ENCODE data around the gene MKS1. TPM values are rescaled to one million over a fixed set of nuclear protein-coding genes. Genes with fewer than 3 reads are reported as not detected.

MKS1 gene
- total RNA-seq, 1 donor from 2014 or later, result 10.4 TPM

DNA sequence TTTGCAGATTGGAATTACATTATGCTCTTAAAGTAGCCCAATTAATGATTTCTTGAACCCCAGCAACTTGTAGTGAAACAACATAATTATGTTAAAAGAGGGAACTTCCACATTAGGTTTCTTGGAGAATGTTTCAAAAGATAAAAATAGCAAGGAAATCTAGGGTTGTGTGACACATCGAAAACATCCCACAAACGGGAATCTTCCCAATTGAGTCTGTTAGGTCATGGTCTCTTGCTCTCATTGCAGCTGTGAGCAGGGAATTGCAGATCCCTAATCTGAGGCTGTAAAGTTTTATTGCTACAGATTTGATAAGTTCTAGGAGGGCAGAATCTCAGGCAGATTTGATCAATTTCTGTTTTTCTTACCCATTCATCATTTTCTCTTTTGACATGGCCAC lies 12.6 kb upstream of the MKS1 start:
- Histone ChIP-seq H3K9me3 (ENCODE audit: control insufficient read depth in 3 of 3, low read length in 3 of 3) (no peaks in the 10 kb centered on the region), H3K27me3 (ENCODE audit: control insufficient read depth in 3 of 3, insufficient read depth in 3 of 3, low read length in 3 of 3) (peaks cover 13 to 18% (median 17%) of the 10 kb centered on the region in 3 donors), H3K27ac (ENCODE audit: low read depth, low read length) (no peak overlapping the region), H3K4me1 (ENCODE audit: control insufficient read depth in 3 of 3, insufficient read depth in 3 of 3, low read length in 3 of 3) (peaks cover 0 to 5% (median 0%) of the 10 kb centered on the region in 3 donors), H3K9ac (ENCODE audit: low read depth in 1 of 3, low read length in 3 of 3) (no peak overlapping the region), H3K36me3 (ENCODE audit: control insufficient read depth in 3 of 3, insufficient read depth in 3 of 3, low read length in 3 of 3) (no peaks in the 10 kb centered on the region), H3K4me3 (ENCODE audit: low read length in 3 of 3) (no peak overlapping the region)

DNA sequence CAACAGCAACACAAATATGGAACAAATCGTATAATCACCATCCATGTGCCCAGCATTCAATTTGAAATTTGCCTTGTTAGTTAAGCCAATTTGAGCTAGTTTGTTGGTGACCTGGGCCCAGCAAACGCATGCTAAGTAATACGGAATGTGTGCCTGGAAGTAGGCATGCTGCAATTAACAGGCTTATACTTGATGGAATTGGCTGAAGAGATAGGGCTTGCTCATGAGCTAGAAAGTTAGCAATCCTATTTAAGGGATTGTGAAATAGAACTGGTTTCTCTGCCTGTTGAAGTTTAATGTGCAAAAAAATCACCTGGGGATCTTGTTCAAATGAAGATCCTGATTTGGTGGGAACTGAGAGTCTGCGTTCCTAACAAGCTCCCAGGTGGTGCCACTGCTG lies 10.8 kb upstream of the MKS1 start:
- Histone ChIP-seq H3K27me3 (ENCODE audit: control insufficient read depth in 3 of 3, insufficient read depth in 3 of 3, low read length in 3 of 3) (peaks cover 5 to 18% (median 13%) of the 10 kb centered on the region in 3 donors), H3K9ac (ENCODE audit: low read depth in 1 of 3, low read length in 3 of 3) (no peak overlapping the region), H3K9me3 (ENCODE audit: control insufficient read depth in 3 of 3, low read length in 3 of 3) (no peaks in the 10 kb centered on the region), H3K4me3 (ENCODE audit: low read length in 3 of 3) (no peak overlapping the region), H3K4me1 (ENCODE audit: control insufficient read depth in 3 of 3, insufficient read depth in 3 of 3, low read length in 3 of 3) (peaks cover 0 to 5% (median 0%) of the 10 kb centered on the region in 3 donors), H3K27ac (ENCODE audit: low read depth, low read length) (no peak overlapping the region), H3K36me3 (ENCODE audit: control insufficient read depth in 3 of 3, insufficient read depth in 3 of 3, low read length in 3 of 3) (no peaks in the 10 kb centered on the region)

DNA sequence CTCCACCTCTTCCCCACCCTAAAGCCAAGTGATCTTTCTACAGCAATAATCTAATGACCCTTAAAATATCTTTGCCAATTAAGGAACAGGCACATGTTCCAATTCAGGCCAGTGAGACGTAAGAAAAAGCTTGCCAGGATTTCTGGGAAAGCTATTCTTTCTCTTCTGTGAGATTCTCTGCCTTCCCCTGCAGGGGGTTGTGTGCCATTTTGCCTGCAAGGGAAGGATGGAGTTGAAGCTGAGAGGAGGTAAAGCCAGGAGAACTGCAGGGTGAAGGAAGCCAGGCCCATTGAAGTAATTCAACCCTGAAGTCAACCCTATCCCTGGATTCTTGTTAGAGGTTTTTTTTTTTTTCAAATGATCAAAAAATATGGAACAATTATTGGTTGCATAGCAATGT lies 10.3 kb upstream of the MKS1 start:
- Histone ChIP-seq H3K4me3 (ENCODE audit: low read length in 3 of 3) (no peak overlapping the region), H3K9ac (ENCODE audit: low read depth in 1 of 3, low read length in 3 of 3) (no peak overlapping the region), H3K9me3 (ENCODE audit: control insufficient read depth in 3 of 3, low read length in 3 of 3) (no peaks in the 10 kb centered on the region), H3K27me3 (ENCODE audit: control insufficient read depth in 3 of 3, insufficient read depth in 3 of 3, low read length in 3 of 3) (peaks cover 5 to 18% (median 13%) of the 10 kb centered on the region in 3 donors), H3K36me3 (ENCODE audit: control insufficient read depth in 3 of 3, insufficient read depth in 3 of 3, low read length in 3 of 3) (no peaks in the 10 kb centered on the region), H3K27ac (ENCODE audit: low read depth, low read length) (no peak overlapping the region), H3K4me1 (ENCODE audit: control insufficient read depth in 3 of 3, insufficient read depth in 3 of 3, low read length in 3 of 3) (peaks cover 0 to 5% (median 0%) of the 10 kb centered on the region in 3 donors)

- peaks cover 5 to 18% (median 13%) of the 10 kb centered on the region in 3 donors for H3K27me3 ChIP-seq (ENCODE audit: control insufficient read depth in 3 of 3, insufficient read depth in 3 of 3, low read length in 3 of 3)
- H3K9ac ChIP-seq (ENCODE audit: low read depth in 1 of 3, low read length in 3 of 3), result no peak overlapping the region
- no peaks in the 10 kb centered on the region for H3K9me3 ChIP-seq (ENCODE audit: control insufficient read depth in 3 of 3, low read length in 3 of 3)
- no peak overlapping the region for H3K4me3 ChIP-seq (ENCODE audit: low read length in 3 of 3)
- no peak overlapping the region for H3K27ac ChIP-seq (ENCODE audit: low read depth, low read length)
- peaks cover 0 to 5% (median 0%) of the 10 kb centered on the region in 3 donors for H3K4me1 ChIP-seq (ENCODE audit: control insufficient read depth in 3 of 3, insufficient read depth in 3 of 3, low read length in 3 of 3)
- no peaks in the 10 kb centered on the region for H3K36me3 ChIP-seq (ENCODE audit: control insufficient read depth in 3 of 3, insufficient read depth in 3 of 3, low read length in 3 of 3)
Measured at GRCh38 chr17:58228679-58229078, 9.6 kb upstream of the MKS1 start.

- Histone ChIP-seq H3K9me3 (ENCODE audit: control insufficient read depth in 3 of 3, low read length in 3 of 3) (no peaks in the 10 kb centered on the region), H3K4me3 (ENCODE audit: low read length in 3 of 3) (no peak overlapping the region), H3K4me1 (ENCODE audit: control insufficient read depth in 3 of 3, insufficient read depth in 3 of 3, low read length in 3 of 3) (peaks cover 0 to 5% (median 0%) of the 10 kb centered on the region in 3 donors), H3K27ac (ENCODE audit: low read depth, low read length) (no peak overlapping the region), H3K36me3 (ENCODE audit: control insufficient read depth in 3 of 3, insufficient read depth in 3 of 3, low read length in 3 of 3) (no peaks in the 10 kb centered on the region), H3K27me3 (ENCODE audit: control insufficient read depth in 3 of 3, insufficient read depth in 3 of 3, low read length in 3 of 3) (peaks cover 5 to 14% (median 10%) of the 10 kb centered on the region in 3 donors), H3K9ac (ENCODE audit: low read depth in 1 of 3, low read length in 3 of 3) (no peak overlapping the region)
Measured at GRCh38 chr17:58227733-58228132, 8.7 kb upstream of the MKS1 start.

DNA sequence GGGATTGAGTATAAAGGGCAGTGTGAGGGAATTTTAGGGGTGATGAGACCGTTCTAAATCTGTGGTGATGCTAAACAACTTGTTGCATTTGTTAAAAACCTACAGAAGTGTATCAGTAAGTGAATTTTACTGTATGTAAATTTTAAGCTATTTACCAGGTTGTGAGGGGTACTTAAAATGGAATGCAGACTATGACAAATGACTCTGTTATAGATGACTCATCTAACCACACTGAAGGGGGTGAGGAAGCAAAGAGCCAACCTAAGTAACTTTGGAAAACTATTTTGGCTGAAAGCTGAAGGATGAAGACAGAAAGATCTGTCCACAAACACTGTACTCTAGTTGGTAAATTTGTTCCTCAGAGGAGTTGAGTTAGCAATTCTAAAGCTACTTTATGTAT lies 5.3 kb upstream of the MKS1 start:
- peaks cover 2 to 5% (median 4%) of the 10 kb centered on the region in 3 donors for H3K27me3 ChIP-seq (ENCODE audit: control insufficient read depth in 3 of 3, insufficient read depth in 3 of 3, low read length in 3 of 3)
- H3K36me3 ChIP-seq (ENCODE audit: control insufficient read depth in 3 of 3, insufficient read depth in 3 of 3, low read length in 3 of 3), result no peaks in the 10 kb centered on the region
- H3K9ac ChIP-seq (ENCODE audit: low read depth in 1 of 3, low read length in 3 of 3), result no peak overlapping the region
- no peak overlapping the region for H3K4me3 ChIP-seq (ENCODE audit: low read length in 3 of 3)
- H3K9me3 ChIP-seq (ENCODE audit: control insufficient read depth in 3 of 3, low read length in 3 of 3), result no peaks in the 10 kb centered on the region
- H3K4me1 ChIP-seq (ENCODE audit: control insufficient read depth in 3 of 3, insufficient read depth in 3 of 3, low read length in 3 of 3), result peaks cover 6 to 7% (median 6%) of the 10 kb centered on the region in 3 donors
- no peak overlapping the region for H3K27ac ChIP-seq (ENCODE audit: low read depth, low read length)

GRCh38 chr17:58219789-58220183 lies 731 bp upstream of the MKS1 start:
- peaks cover 11 to 16% (median 12%) of the 10 kb centered on the region in 3 donors for H3K4me1 ChIP-seq (ENCODE audit: control insufficient read depth in 3 of 3, insufficient read depth in 3 of 3, low read length in 3 of 3)
- H3K36me3 ChIP-seq (ENCODE audit: control insufficient read depth in 3 of 3, insufficient read depth in 3 of 3, low read length in 3 of 3), result peaks cover 4 to 15% (median 14%) of the 10 kb centered on the region in 3 donors
- no peaks in the 10 kb centered on the region for H3K27me3 ChIP-seq (ENCODE audit: control insufficient read depth in 3 of 3, insufficient read depth in 3 of 3, low read length in 3 of 3)
- H3K27ac ChIP-seq (ENCODE audit: low read depth, low read length), result peak overlapping the region; percentile 67
- H3K4me3 ChIP-seq (ENCODE audit: low read length in 3 of 3), result peak overlapping the region; percentile 80 to 97 (median 94)
- H3K9me3 ChIP-seq (ENCODE audit: control insufficient read depth in 3 of 3, low read length in 3 of 3), result no peaks in the 10 kb centered on the region
- peak overlapping the region in 2 of 3 donors; percentile 68 to 96 for H3K9ac ChIP-seq (ENCODE audit: low read depth in 1 of 3, low read length in 3 of 3)

GRCh38 chr17:58217766-58218165 lies 1.3 kb downstream of the MKS1 start:
- no peak overlapping the region for H3K9ac ChIP-seq (ENCODE audit: low read depth in 1 of 3, low read length in 3 of 3)
- H3K36me3 ChIP-seq (ENCODE audit: control insufficient read depth in 3 of 3, insufficient read depth in 3 of 3, low read length in 3 of 3), result peaks cover 13 to 33% (median 32%) of the 10 kb centered on the region in 3 donors
- no peaks in the 10 kb centered on the region for H3K9me3 ChIP-seq (ENCODE audit: control insufficient read depth in 3 of 3, low read length in 3 of 3)
- H3K27me3 ChIP-seq (ENCODE audit: control insufficient read depth in 3 of 3, insufficient read depth in 3 of 3, low read length in 3 of 3), result no peaks in the 10 kb centered on the region
- no peak overlapping the region for H3K27ac ChIP-seq (ENCODE audit: low read depth, low read length)
- H3K4me1 ChIP-seq (ENCODE audit: control insufficient read depth in 3 of 3, insufficient read depth in 3 of 3, low read length in 3 of 3), result peaks cover 11 to 16% (median 12%) of the 10 kb centered on the region in 3 donors
- H3K4me3 ChIP-seq (ENCODE audit: low read length in 3 of 3), result no peak overlapping the region

DNA sequence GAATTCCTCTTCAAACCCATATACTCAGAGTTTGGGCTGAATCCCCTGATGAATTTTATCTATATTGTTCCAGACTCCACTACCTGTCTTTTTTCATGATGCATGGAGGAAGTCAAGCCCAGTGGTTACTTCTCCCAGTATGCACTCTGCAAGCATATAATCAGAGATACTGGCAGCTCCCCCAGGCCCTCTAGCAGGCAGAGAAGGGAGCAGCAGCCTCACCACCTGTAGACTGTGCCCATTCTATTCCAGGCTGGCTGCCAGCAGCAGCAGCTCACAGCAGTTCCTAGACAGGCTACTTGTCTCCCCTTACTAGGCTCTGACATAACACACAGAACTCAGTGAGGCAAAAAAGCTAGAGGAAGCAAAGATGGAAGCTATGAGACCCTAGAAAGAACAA lies 3.4 kb downstream of the MKS1 start:
- peaks cover 11 to 16% (median 12%) of the 10 kb centered on the region in 3 donors for H3K4me1 ChIP-seq (ENCODE audit: control insufficient read depth in 3 of 3, insufficient read depth in 3 of 3, low read length in 3 of 3)
- H3K36me3 ChIP-seq (ENCODE audit: control insufficient read depth in 3 of 3, insufficient read depth in 3 of 3, low read length in 3 of 3), result peaks cover 29 to 52% (median 49%) of the 10 kb centered on the region in 3 donors
- no peaks in the 10 kb centered on the region for H3K9me3 ChIP-seq (ENCODE audit: control insufficient read depth in 3 of 3, low read length in 3 of 3)
- H3K27me3 ChIP-seq (ENCODE audit: control insufficient read depth in 3 of 3, insufficient read depth in 3 of 3, low read length in 3 of 3), result no peaks in the 10 kb centered on the region
- H3K4me3 ChIP-seq (ENCODE audit: low read length in 3 of 3), result no peak overlapping the region
- no peak overlapping the region for H3K27ac ChIP-seq (ENCODE audit: low read depth, low read length)
- no peak overlapping the region for H3K9ac ChIP-seq (ENCODE audit: low read depth in 1 of 3, low read length in 3 of 3)

DNA sequence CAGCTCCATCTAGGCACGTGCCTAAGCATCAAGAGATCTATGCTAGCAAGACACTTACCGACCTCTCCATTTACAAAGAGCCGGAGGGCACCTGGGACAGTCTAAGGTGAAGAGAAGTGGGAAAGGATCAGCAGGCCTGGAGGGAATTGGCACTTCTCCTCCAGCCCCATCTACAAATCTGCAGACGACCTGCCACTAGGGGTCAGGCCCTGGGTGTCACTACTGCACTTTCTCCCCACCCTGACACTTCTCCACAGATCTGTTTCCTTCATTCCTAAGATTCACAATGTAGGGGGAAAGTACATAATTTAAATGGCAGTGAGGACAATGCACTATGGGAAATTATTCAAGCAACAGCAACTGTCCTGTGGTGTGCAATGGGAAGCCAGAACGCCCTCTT lies 8.1 kb downstream of the MKS1 start:
- no peak overlapping the region for H3K4me3 ChIP-seq (ENCODE audit: low read length in 3 of 3)
- H3K9me3 ChIP-seq (ENCODE audit: control insufficient read depth in 3 of 3, low read length in 3 of 3), result no peaks in the 10 kb centered on the region
- H3K27ac ChIP-seq (ENCODE audit: low read depth, low read length), result no peak overlapping the region
- no peaks in the 10 kb centered on the region for H3K4me1 ChIP-seq (ENCODE audit: control insufficient read depth in 3 of 3, insufficient read depth in 3 of 3, low read length in 3 of 3)
- peaks cover 66 to 84% (median 80%) of the 10 kb centered on the region in 3 donors for H3K36me3 ChIP-seq (ENCODE audit: control insufficient read depth in 3 of 3, insufficient read depth in 3 of 3, low read length in 3 of 3)
- H3K9ac ChIP-seq (ENCODE audit: low read depth in 1 of 3, low read length in 3 of 3), result no peak overlapping the region
- no peaks in the 10 kb centered on the region for H3K27me3 ChIP-seq (ENCODE audit: control insufficient read depth in 3 of 3, insufficient read depth in 3 of 3, low read length in 3 of 3)
